NCI-H1417 (cell line): Measurements from ENCODE around the gene ABCG2.

Experiments used
- DNase-seq, 3 experiments: peaks; one replicate each; lab custom pipeline; 2025; lab: John Stamatoyannopoulos, UW

ABCG2 gene

GRCh38 chr4:88064410-88064809 is 94.0 kb downstream of the ABCG2 start:
- no peak for DNase-seq

- no peak for DNase-seq
Observed at GRCh38 chr4:88063634-88064296, 94.7 kb downstream of the ABCG2 start.

DNA sequence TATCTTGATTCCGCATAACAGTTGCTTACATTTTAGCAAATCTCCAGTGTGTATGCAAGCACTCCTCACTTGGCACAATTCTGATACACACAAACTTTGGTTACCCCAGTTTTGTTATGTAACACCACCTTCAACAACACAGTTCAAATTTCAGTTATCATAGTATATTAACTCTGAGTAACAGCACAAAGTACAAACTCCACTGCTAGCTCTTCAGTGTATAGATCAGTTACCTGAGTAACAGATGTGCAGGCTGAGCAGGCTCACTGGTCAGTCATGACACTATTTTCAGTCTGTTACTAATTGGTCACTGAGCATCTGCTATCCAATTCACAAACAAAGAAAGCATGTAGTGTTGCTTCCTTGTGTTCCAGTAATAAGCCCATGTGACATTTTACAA is 95.6 kb downstream of the ABCG2 start:
- DNase-seq, result no peak

DNA sequence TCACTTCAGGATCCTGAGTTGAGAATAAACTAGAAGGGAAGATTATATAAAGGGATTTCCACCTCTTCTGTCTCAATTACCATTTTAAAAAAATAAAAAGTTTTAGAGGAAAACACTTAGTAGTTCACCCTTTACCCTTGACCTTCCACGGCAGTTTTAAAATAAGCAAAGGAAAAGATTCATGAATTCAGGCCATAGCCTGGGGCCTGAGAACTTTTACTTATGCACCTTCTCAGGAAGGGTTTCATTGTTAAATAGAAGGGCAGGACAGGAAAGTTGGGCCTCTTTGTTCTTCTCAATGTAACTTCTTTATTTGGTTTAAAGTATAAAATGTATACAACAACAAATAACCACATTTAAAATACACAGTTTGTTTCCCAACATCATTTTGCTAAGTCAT is 96.1 kb downstream of the ABCG2 start:
- no peak for DNase-seq

DNA sequence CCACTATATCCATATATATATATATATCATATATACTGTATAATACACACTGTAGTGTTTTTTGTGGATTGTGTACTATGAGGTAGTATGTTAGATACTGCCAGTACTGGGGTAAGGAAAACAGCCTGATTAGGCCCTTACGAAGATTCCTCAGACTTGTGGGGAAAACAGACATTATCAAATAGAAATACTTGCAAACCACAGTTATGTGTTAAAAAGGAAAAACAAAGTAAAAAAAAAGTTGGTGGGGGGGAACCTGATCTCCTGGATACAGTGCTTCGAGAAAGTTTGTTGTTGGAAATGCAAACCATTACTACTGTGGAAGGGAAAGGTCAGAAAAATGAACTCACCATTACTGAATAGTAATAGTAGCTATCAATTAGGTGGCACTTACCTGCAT is 98.0 kb downstream of the ABCG2 start:
- DNase-seq, result no peak

- DNase-seq, result no peak
Observed at GRCh38 chr4:88059766-88060165, 98.7 kb downstream of the ABCG2 start.

DNA sequence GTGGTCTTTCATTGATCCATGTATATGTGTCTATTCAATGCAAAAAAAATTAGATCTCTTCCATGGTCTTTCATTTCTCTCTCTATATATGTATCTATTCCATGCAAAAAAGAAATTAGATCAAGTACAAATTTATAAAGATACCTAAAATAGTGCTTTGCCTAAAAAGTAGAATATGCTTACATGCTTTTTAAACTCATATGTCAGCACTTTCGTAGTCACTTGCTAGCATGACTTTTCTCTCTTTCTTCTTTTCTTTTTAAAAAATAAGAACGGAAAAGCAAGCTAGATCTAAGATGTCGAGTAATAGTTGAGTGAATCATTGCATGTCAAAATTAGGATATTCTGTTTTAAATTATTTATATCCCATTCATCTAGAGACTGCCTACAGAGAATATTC is 100.1 kb downstream of the ABCG2 start:
- DNase-seq, result no peak

- DNase-seq, result peak in 1 of 3 experiments; percentile 7
Observed at GRCh38 chr4:88054901-88055300, 103.5 kb downstream of the ABCG2 start.

- no peak for DNase-seq
Observed at GRCh38 chr4:88054229-88054628, 104.2 kb downstream of the ABCG2 start.

- no peak for DNase-seq
Observed at GRCh38 chr4:88045021-88045420, 113.4 kb downstream of the ABCG2 start.

- DNase-seq, result no peak
Observed at GRCh38 chr4:88043586-88044340, 114.7 kb downstream of the ABCG2 start.

DNA sequence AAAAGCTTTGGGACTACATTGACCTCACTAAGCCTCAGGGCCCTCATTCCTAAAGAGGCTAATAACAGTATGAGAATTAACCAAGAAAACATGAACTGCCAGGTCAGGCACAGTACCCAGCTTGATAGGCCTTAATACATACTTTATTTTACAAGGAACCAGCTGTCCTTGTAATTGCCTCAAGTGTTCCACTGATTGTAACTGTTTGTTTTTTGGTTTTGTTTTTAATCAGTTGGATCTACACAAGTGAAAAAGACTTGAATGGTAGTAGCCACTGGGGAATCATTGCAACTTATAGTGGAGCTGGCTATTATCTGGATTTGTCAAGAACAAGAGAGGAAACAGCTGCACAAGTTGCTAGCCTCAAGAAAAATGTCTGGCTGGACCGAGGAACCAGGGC is 115.4 kb downstream of the ABCG2 start:
- no peak for DNase-seq

- DNase-seq, result no peak
Observed at GRCh38 chr4:88041626-88042025, 116.8 kb downstream of the ABCG2 start.

DNA sequence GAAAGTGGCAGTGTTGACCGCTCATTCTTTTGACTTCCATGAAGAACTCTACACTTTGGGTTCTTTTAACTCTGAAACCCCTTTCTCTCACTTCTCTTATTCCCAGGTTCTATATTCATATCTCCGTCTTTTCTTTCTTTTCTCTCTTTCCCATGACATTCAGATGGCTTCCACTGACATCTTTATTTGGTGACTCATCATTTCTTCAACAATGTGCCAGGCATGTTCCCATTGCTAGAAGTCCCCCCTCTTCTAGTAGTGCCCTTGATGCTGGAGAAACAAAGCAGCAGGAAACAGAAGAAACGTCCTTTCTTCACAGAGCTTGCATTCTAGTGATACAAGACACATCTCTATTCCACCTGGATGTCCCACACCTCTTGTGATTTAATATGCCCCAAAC is 117.7 kb downstream of the ABCG2 start:
- DNase-seq, result no peak
